ENCODE measurements around the gene DDX25. TPM values are rescaled to one million over a fixed set of nuclear protein-coding genes. Genes with fewer than 3 reads are reported as not detected.

DDX25 gene
- total and polyA plus RNA-seq, 2 of the 13 experiments (the other 11 are each of a cell fraction or from before 2014, with no cell fraction given): 0.17 to 0.29 TPM

DNA sequence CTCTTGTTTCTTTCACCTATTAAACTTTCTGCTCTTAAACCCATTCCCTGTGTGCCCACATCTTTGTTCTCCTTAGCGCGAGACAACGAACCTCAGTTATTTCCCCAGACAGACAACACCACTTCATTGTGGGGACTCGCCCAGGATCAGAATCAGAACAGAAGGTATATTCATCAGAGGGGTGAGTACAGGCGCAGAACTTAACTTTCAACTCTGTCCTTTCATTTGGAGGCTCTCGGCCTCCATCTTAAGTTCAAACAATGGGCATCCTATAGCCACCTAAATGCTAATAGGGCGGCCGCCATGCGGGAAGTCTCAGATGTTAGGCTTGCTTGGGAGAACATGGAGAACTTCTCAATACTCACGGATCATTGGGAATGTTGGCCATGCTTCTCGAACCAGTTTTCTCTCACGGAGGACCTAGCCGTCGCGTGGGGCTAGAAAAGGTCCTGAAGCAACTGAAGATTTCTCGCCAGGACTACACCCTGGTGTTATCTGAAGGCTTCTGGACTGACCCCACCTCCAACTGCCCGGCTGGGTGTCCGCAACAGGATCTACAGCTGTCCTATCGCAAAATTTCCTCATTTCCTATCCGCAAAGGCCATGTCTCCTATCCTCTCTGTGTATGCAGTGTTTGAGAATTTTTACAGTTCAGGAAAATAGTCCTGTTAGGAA lies 30.3 kb upstream of the DDX25 start:
- Histone ChIP-seq H4K20me1 (ENCODE audit: insufficient read depth, low read length) (no peaks in the 10 kb centered on the region), H3K79me2 (ENCODE audit: insufficient read depth, low read length) (no peaks in the 10 kb centered on the region), H3K4me1 (ENCODE audit: insufficient read depth, low read length) (peaks cover 6% of the 10 kb centered on the region), H2AFZ (ENCODE audit: low read length) (no peak overlapping the region), H3K27ac (ENCODE audit: extremely low read length, insufficient read depth, low read length) (no peak overlapping the region), H3K9me3 (ENCODE audit: low read length) (no peaks in the 10 kb centered on the region), H3K9ac (ENCODE audit: insufficient read depth, low read depth, low read length) (no peak overlapping the region), H3K4me3 (replicated peaks in 1 of 3; ENCODE audit: insufficient read depth in 1 of 3, low read depth in 2 of 3, low read length in 3 of 3) (peak overlapping the region in 2 of 3 experiments; percentile 19 to 36; a peak in 3 of 6 replicates), H3K27me3 (ENCODE audit: control insufficient read depth in 1 of 2, insufficient read depth in 2 of 2, low read length in 2 of 2) (0 out of 5 replicates have a peak, but pooled peaks cover 0 to 5% of the 10 kb centered on the region in 2 experiments), H3K4me2 (ENCODE audit: low read depth, low read length) (peak overlapping the region; percentile 64), H3K36me3 (replicated peaks in 1 of 2; ENCODE audit: control insufficient read depth in 1 of 2, insufficient read depth in 2 of 2, low read length in 2 of 2) (no peaks in the 10 kb centered on the region)
- POLR2A ChIA-PET: no interaction called here
- in situ Hi-C loops (cut with HindIII; ENCODE audit: extremely low pct_ligation_motif_present, low pct_unique_long_range_greater_than_20kb): loop anchor here (5.0 to 10.0 kb wide), 4 partner anchors 149 to 449 kb away; partner anchors contain the start of gene CHEK1
- WGBS (ENCODE audit: low lambda C conversion rate): 54% methylated on average over 16 of the region's 20 CpGs
- BruUV-seq (replicated peaks): no TSS peak
- TF ChIP-seq ADNP (CRISPR knock-in tag; IDR thresholded peaks at IDR 0.05): no peak
- no peak for TF ChIP-seq PAWR (CRISPR knock-in tag; IDR thresholded peaks at IDR 0.05; ENCODE audit: borderline replicate concordance)
- TF ChIP-seq, protein P1, sequence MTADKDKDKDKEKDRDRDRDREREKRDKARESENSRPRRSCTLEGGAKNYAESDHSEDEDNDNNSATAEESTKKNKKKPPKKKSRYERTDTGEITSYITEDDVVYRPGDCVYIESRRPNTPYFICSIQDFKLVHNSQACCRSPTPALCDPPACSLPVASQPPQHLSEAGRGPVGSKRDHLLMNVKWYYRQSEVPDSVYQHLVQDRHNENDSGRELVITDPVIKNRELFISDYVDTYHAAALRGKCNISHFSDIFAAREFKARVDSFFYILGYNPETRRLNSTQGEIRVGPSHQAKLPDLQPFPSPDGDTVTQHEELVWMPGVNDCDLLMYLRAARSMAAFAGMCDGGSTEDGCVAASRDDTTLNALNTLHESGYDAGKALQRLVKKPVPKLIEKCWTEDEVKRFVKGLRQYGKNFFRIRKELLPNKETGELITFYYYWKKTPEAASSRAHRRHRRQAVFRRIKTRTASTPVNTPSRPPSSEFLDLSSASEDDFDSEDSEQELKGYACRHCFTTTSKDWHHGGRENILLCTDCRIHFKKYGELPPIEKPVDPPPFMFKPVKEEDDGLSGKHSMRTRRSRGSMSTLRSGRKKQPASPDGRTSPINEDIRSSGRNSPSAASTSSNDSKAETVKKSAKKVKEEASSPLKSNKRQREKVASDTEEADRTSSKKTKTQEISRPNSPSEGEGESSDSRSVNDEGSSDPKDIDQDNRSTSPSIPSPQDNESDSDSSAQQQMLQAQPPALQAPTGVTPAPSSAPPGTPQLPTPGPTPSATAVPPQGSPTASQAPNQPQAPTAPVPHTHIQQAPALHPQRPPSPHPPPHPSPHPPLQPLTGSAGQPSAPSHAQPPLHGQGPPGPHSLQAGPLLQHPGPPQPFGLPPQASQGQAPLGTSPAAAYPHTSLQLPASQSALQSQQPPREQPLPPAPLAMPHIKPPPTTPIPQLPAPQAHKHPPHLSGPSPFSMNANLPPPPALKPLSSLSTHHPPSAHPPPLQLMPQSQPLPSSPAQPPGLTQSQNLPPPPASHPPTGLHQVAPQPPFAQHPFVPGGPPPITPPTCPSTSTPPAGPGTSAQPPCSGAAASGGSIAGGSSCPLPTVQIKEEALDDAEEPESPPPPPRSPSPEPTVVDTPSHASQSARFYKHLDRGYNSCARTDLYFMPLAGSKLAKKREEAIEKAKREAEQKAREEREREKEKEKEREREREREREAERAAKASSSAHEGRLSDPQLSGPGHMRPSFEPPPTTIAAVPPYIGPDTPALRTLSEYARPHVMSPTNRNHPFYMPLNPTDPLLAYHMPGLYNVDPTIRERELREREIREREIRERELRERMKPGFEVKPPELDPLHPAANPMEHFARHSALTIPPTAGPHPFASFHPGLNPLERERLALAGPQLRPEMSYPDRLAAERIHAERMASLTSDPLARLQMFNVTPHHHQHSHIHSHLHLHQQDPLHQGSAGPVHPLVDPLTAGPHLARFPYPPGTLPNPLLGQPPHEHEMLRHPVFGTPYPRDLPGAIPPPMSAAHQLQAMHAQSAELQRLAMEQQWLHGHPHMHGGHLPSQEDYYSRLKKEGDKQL (CRISPR knock-in tag; IDR thresholded peaks at IDR 0.05; ENCODE audit: low read depth): no peak
- no peak for TF ChIP-seq ZNF256 (CRISPR knock-in tag; conservative IDR thresholded peaks at IDR 0.05)
- TF ChIP-seq, protein P2, sequence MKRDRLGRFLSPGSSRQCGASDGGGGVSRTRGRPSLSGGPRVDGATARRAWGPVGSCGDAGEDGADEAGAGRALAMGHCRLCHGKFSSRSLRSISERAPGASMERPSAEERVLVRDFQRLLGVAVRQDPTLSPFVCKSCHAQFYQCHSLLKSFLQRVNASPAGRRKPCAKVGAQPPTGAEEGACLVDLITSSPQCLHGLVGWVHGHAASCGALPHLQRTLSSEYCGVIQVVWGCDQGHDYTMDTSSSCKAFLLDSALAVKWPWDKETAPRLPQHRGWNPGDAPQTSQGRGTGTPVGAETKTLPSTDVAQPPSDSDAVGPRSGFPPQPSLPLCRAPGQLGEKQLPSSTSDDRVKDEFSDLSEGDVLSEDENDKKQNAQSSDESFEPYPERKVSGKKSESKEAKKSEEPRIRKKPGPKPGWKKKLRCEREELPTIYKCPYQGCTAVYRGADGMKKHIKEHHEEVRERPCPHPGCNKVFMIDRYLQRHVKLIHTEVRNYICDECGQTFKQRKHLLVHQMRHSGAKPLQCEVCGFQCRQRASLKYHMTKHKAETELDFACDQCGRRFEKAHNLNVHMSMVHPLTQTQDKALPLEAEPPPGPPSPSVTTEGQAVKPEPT (CRISPR knock-in tag; IDR thresholded peaks at IDR 0.05; ENCODE audit: low read depth): no peak
- TF ChIP-seq, protein P3, sequence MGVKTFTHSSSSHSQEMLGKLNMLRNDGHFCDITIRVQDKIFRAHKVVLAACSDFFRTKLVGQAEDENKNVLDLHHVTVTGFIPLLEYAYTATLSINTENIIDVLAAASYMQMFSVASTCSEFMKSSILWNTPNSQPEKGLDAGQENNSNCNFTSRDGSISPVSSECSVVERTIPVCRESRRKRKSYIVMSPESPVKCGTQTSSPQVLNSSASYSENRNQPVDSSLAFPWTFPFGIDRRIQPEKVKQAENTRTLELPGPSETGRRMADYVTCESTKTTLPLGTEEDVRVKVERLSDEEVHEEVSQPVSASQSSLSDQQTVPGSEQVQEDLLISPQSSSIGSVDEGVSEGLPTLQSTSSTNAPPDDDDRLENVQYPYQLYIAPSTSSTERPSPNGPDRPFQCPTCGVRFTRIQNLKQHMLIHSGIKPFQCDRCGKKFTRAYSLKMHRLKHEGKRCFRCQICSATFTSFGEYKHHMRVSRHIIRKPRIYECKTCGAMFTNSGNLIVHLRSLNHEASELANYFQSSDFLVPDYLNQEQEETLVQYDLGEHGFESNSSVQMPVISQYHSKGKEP (CRISPR knock-in tag; IDR thresholded peaks at IDR 0.05): no peak
- CTCF ChIA-PET (ENCODE audit: low intra/inter-chr PET ratio, low total read pairs): interaction anchor here (0.5 to 1.9 kb wide), 4 partner anchors 36 to 451 kb away, joined by 3 to 7 read pairs (median 4); no protein-coding TSS in a partner anchor
- FAIRE-seq (no peak), DNase-seq (ENCODE audit: low spot score) (no peak), ATAC-seq (peak; percentile 50)
- intact Hi-C loops (cut with micrococcal nuclease; ENCODE audit: unreplicated experiment): loop anchor here (5.0 kb wide), 1 partner anchor 912 kb away; no protein-coding TSS in a partner anchor
